Stomach (tissue), 9 donors: ENCODE measurements around the gene GRB2. TPM values are rescaled to one million over a fixed set of nuclear protein-coding genes. Genes with fewer than 3 reads are reported as not detected.
"Not testable (repeated sequence)": the region's sequence is repeated elsewhere in the genome, so short reads cannot be mapped to it uniquely, and the experiment has no call there.

Experiments
- DNase-seq, 2 donors: peaks; one replicate each; pipeline versions ENCODE4 v3.0.0 to v3.0.0-alpha.2; 2013 to 2019
- H3K27ac ChIP-seq, 5 donors: fragments of 200-600 bp in 4 of 5; sonication (generic) in 4 of 5; one replicate each; pipeline ENCODE4 v1.5.1; 2013 to 2019; ENCODE audit warnings: mild to moderate bottlenecking in 1 of 5, moderate library complexity in 1 of 5
- H3K27me3 ChIP-seq, 3 donors: fragments of 200-600 bp; sonication (generic); one replicate each; pipeline ENCODE4 v1.5.1; 2017 to 2019; ENCODE audit warnings: mixed run types in 1 of 3
- H3K36me3 ChIP-seq, 4 donors: fragments of 200-600 bp; sonication (generic); 1 replicate in 3 of 4; 2 replicates in 1 of 4; pipeline ENCODE4 v1.5.1; 2016 to 2019
- H3K4me1 ChIP-seq, 4 donors: fragments of 200-600 bp; sonication (generic); one replicate each; pipeline ENCODE4 v1.5.1; 2016 to 2019
- H3K4me3 ChIP-seq, 4 donors: fragments of 200-600 bp; sonication (generic) in 3 of 4; one replicate each; pipeline ENCODE4 v1.5.1; 2016 to 2019; ENCODE audit warnings: mild to moderate bottlenecking in 1 of 4
- H3K9me3 ChIP-seq, 4 donors: fragments of 200-600 bp; sonication (generic); one replicate each; pipeline ENCODE4 v1.5.1; 2016 to 2019
- EP300 ChIP-seq: sonication (generic); formaldehyde crosslinking; IDR thresholded peaks from one replicate; pipeline ENCODE4 v1.6.1; 2017; ENCODE audit warnings: antibody characterized with exemption
- POLR2A ChIP-seq, 4 donors: fragments of 450-650 bp; IDR thresholded peaks; one replicate each; pipeline ENCODE4 v1.6.1; 2016; ENCODE audit warnings: antibody characterized with exemption in 4 of 4, control low read depth in 2 of 4, mild to moderate bottlenecking in 1 of 4, moderate library complexity in 1 of 4
- POLR2AphosphoS5 ChIP-seq, 3 donors: sonication (generic); formaldehyde crosslinking; IDR thresholded peaks; one replicate each; pipeline ENCODE4 v1.6.1; 2016; ENCODE audit warnings: antibody characterized with exemption in 3 of 3
- WGBS, 5 donors: extraction: QIAGEN DNeasy Blood & Tissue Kit in 3 of 5; methylation state at CpG; one replicate each; pipeline versions ENCODE4 v1.1.5 to v1.1.7; 2013 to 2018; 5-methylcytosine and 5-hydroxymethylcytosine counted together
- intact Hi-C: fragments of 100-400 bp; cut with DNase I; formaldehyde crosslinking; loops from one replicate; pipeline ENCODE4 v1.15.1; 2023; ENCODE audit warnings: low total_unique reads
- polyA plus RNA-seq, 3 donors: library from polyadenylated mRNA; stranded (reverse); fragments of 200-250 nt; gene quantifications; one replicate each; pipeline ENCODE4 v1.2.3, GENCODE V29; 2013
- total RNA-seq, 5 donors: library from RNA; depleted of rRNA; stranded (reverse); fragments of >200 nt; gene quantifications; one replicate each; pipeline versions ENCODE4 v1.1.0 to v1.2.3, GENCODE V29; 2014 to 2016
- TF ChIP-seq, protein P1 (sequence below), 7 experiments: fragments of 450-650 bp in 4 of 7; fragments of 200-600 bp in 3 of 7; sonication (generic) in 3 of 7; IDR thresholded peaks; one replicate each; pipeline ENCODE4 v1.5.1; 2016 to 2019; ENCODE audit warnings: antibody characterized with exemption in 7 of 7, control low read depth in 2 of 7, mild to moderate bottlenecking in 1 of 7
- donor health status: healthy with polysubstance abuse.
- donor health status: Bipolar disorder and iron deficiency.
- donor health status: healthy.

Gene GRB2
- total and polyA plus RNA-seq, 8 donors: 32.5 to 488 (median 96.6) TPM

DNA sequence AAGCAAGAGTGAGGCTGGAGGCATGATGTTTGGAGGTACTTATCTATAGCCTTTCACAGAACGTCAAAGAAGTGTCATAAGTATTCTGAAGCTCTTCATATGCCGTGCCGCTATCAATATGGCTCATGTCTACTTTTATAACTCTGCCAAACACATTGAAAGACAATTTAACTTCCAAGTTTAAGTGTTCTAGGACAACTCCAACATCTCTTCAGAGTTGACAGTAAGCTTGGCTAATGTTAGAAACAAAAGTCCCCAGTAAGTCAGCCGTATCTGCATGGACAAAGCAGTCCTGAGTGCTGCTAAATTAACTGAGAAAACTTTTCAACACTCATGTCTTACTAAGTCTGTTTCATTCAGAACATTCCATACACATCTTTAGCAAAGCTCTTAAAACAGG is 32.2 kb downstream of the GRB2 start:
- 68 to 81% (median 73%) methylated on average over 4 of the region's 4 CpGs for WGBS, 5 donors
- Histone ChIP-seq H3K4me3 (no peak overlapping the region), H3K27me3 (no peaks in the 10 kb centered on the region), H3K27ac (no peak overlapping the region), H3K4me1 (peaks cover 10 to 55% (median 33%) of the 10 kb centered on the region in 4 donors), H3K36me3 (peaks cover 0 to 32% (median 25%) of the 10 kb centered on the region in 4 donors), H3K9me3 (no peaks in the 10 kb centered on the region)
- no peak for DNase-seq
- TF ChIP-seq, protein P1, sequence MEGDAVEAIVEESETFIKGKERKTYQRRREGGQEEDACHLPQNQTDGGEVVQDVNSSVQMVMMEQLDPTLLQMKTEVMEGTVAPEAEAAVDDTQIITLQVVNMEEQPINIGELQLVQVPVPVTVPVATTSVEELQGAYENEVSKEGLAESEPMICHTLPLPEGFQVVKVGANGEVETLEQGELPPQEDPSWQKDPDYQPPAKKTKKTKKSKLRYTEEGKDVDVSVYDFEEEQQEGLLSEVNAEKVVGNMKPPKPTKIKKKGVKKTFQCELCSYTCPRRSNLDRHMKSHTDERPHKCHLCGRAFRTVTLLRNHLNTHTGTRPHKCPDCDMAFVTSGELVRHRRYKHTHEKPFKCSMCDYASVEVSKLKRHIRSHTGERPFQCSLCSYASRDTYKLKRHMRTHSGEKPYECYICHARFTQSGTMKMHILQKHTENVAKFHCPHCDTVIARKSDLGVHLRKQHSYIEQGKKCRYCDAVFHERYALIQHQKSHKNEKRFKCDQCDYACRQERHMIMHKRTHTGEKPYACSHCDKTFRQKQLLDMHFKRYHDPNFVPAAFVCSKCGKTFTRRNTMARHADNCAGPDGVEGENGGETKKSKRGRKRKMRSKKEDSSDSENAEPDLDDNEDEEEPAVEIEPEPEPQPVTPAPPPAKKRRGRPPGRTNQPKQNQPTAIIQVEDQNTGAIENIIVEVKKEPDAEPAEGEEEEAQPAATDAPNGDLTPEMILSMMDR (IDR thresholded peaks at IDR 0.05): no peak
- TF ChIP-seq EP300 (no peak), POLR2AphosphoS5 (IDR thresholded peaks at IDR 0.05) (no peak), POLR2A (IDR thresholded peaks at IDR 0.05) (no peak)
- intact Hi-C loops: no loop called here

DNA sequence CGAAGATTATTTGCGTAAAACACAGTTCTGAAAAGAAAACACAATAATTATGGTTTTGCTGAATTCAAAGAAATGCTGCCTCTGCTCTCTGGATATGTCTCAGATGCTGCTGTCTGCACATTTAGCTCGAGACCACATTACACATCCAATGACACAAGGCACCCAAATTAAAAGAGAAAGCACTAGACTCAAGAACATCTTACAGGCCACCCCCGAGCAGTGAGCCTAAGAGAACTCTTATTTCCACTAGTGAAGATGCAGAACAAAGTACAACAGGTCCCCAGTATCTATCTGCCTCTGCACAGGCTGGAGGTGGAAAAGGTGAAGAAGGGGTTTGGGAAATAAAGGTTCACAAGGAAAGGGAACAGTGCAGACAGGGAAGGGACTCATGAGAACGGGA is 33.5 kb downstream of the GRB2 start:
- Histone ChIP-seq H3K4me1 (peaks cover 10 to 63% (median 39%) of the 10 kb centered on the region in 4 donors), H3K36me3 (peaks cover 0 to 27% (median 21%) of the 10 kb centered on the region in 4 donors), H3K4me3 (no peak overlapping the region), H3K27me3 (no peaks in the 10 kb centered on the region), H3K9me3 (no peaks in the 10 kb centered on the region), H3K27ac (no peak overlapping the region)
- 80 to 90% (median 85%) methylated on average over 5 of the region's 5 CpGs for WGBS, 5 donors
- TF ChIP-seq POLR2AphosphoS5 (IDR thresholded peaks at IDR 0.05): no peak
- no peak for TF ChIP-seq POLR2A (IDR thresholded peaks at IDR 0.05)
- TF ChIP-seq, protein P1 (IDR thresholded peaks at IDR 0.05): no peak
- no peak for TF ChIP-seq EP300
- DNase-seq: no peak
- intact Hi-C loops: no loop called here

DNA sequence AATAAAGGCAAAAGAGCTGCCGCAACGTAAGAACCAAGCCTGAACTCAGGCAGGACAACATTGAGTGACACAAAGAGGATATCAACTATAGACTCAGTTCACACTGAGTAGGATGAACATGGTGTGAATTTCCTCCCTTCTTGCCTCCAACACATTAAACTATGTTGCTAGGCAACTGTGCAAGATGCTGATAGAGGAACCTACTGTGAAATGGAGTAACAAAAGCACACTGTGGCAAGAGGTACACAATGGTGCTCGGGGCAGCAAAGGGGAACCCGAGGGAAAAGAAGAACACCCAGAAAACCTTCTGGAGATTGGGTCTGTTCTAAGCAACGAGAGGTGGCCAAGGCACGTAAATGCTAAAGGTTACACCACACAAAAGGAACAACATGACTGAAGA is 34.1 kb downstream of the GRB2 start:
- Histone ChIP-seq H3K36me3 (peaks cover 0 to 21% (median 16%) of the 10 kb centered on the region in 4 donors), H3K27me3 (no peaks in the 10 kb centered on the region), H3K27ac (no peak overlapping the region), H3K4me1 (peaks cover 16 to 70% (median 44%) of the 10 kb centered on the region in 4 donors), H3K9me3 (no peaks in the 10 kb centered on the region), H3K4me3 (no peak overlapping the region)
- no peak for DNase-seq
- WGBS, 5 donors: 73 to 80% (median 74%) methylated on average over 6 of the region's 6 CpGs
- intact Hi-C loops: no loop called here
- no peak for TF ChIP-seq EP300
- TF ChIP-seq POLR2AphosphoS5 (IDR thresholded peaks at IDR 0.05): no peak
- no peak for TF ChIP-seq POLR2A (IDR thresholded peaks at IDR 0.05)
- TF ChIP-seq, protein P1 (IDR thresholded peaks at IDR 0.05): no peak

DNA sequence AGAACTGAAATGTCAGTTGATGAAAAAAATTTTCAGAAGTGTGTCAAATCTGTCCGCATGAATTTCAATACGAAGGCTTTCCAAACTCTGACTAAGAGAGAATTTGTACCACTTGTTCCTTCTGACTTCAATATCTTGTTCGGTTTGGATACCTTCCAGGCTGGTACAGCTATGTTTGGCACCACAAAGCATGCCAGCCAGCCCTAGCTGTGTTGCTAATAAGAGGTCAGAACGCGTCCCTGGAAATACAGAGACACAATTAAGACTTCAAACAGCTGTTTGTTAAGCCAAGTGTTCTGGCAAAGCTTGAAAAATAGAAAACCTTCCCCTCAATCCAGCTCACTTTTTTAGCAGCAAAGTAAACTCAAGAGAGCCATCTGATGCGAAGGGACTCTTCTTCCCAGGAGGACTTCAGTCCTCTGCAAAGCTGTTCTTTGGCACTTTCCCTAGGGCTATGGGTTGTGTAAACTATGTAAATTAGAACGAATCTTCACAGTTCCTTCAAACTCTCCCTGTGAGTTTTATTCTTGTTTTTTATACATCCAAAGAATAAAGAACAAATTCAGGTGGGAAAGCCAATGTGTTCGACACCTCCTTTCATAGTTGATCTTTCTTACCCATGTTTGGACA is 35.1 kb downstream of the GRB2 start:
- no peaks in the 10 kb centered on the region for H3K9me3 ChIP-seq
- peaks cover 0 to 12% (median 7%) of the 10 kb centered on the region in 4 donors for H3K36me3 ChIP-seq
- TF ChIP-seq POLR2A (IDR thresholded peaks at IDR 0.05): no peak
- TF ChIP-seq, protein P1 (IDR thresholded peaks at IDR 0.05): no peak
- no peak for TF ChIP-seq EP300
- TF ChIP-seq POLR2AphosphoS5 (IDR thresholded peaks at IDR 0.05): peak in 2 of 3 donors; percentile 9 to 11
- H3K4me1 ChIP-seq: peaks cover 25 to 79% (median 54%) of the 10 kb centered on the region in 4 donors
- peak; percentile 39 to 44 for DNase-seq
- intact Hi-C loops: no loop called here
- no peak overlapping the region for H3K4me3 ChIP-seq
- H3K27ac ChIP-seq: peak overlapping the region in 2 of 5 donors; percentile 4 to 18
- H3K27me3 ChIP-seq: no peaks in the 10 kb centered on the region
- 37 to 55% (median 42%) methylated on average over 8 of the region's 8 CpGs for WGBS, 5 donors

DNA sequence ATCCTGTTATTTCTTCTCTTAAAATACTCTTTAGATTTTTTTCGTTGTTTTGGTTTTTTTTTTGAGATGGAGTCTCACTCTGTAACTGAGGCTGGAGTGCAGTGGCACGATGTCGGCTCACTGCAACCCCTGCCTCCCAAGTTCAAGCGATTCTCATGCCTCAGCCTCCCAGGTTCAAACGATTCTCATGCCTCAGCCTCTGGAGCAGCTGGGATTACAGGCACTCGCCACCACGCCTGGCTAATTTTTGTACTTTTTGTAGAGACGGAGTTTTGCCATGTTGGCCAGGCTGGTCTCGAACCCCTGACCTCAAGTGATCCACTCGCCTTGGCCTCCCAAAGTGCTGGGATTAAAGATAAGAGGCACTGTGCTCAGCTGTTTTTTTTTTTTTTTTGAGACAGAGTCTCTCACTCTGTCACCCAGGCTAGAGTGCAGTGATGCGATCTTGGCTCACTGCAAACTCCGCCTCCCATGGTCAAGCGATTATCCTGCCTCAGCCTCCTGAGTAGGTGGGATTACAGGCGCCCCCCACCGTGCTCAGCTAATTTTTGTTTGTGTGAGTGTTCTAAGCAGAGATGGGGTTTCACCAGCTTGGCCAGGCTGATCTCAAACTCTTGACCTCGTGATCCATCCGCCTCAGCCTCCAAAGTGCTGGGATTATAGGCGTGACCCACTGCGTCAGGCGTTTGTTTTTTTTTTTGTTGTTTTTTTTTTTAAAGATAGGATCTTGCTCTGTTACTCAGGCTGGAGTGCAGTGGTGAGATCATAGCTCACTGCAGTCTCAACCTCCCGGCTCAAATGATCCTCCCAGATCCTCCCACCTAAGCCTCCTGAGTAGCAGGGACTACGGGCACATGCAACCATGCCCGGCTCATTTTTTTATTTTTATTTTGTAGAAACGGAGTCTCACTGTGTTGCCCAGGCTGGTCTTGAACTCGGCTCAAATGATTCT is 37.4 kb downstream of the GRB2 start:
- H3K4me3 ChIP-seq, H3K27me3 ChIP-seq, H3K27ac ChIP-seq, H3K36me3 ChIP-seq, DNase-seq, intact Hi-C loops, H3K9me3 ChIP-seq: not testable (repeated sequence)
- WGBS, 5 donors: 81 to 88% (median 86%) methylated on average over 24 to 25 of the region's 25 CpGs
- peaks cover 37 to 97% (median 70%) of the 10 kb centered on the region in 4 donors for H3K4me1 ChIP-seq
